Stimulated activated naive CD4-positive, alpha-beta T cell (primary cell): ENCODE measurements around the gene C3orf20.

Experiments used
- DNase-seq, 6 experiments: peaks; one replicate each; lab custom pipeline; 2025; lab: John Stamatoyannopoulos, UW

Gene C3orf20

DNA sequence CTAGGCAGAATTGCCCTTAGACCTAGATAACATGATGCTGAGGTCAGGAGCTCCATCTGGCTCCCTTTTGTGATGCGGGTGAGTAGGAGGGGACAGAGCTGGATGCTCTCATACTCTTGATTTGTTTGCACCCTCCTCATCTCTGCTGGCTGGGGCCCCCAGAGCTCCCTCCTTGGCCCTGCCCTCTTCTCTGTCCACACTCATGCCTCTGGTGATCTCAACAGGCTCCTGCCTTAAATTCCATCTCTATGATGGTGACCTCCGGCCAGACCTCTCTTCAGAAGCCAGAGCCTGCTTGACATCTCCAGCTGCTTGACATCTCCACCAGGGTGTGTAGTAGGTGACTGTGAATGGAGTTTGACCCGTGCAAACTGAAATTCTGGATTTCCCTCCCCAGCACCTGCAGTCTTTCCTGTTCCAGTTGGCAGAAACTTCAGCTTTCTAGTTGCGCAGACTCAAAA lies 139.5 kb downstream of the C3orf20 start:
- DNase-seq, result no peak

DNA sequence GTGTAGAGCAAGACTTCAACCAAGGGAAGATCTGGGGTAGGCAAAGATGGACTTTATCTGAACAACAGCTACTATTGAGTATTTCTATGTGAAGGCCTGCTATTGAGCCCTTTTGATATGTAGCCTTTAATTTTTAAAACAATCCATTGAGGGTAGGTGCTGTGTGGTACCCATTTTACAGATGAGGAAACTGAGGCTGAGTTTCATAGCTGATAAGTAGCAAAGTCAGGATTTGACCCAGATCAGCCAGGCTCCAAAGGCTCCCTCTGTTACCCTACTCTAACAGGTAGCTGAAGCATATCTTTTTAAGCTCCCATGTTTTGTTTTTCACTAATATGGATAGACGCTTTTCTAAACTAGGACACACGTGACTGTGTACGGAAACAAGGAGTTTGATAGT lies 141.4 kb downstream of the C3orf20 start:
- DNase-seq, result no peak

DNA sequence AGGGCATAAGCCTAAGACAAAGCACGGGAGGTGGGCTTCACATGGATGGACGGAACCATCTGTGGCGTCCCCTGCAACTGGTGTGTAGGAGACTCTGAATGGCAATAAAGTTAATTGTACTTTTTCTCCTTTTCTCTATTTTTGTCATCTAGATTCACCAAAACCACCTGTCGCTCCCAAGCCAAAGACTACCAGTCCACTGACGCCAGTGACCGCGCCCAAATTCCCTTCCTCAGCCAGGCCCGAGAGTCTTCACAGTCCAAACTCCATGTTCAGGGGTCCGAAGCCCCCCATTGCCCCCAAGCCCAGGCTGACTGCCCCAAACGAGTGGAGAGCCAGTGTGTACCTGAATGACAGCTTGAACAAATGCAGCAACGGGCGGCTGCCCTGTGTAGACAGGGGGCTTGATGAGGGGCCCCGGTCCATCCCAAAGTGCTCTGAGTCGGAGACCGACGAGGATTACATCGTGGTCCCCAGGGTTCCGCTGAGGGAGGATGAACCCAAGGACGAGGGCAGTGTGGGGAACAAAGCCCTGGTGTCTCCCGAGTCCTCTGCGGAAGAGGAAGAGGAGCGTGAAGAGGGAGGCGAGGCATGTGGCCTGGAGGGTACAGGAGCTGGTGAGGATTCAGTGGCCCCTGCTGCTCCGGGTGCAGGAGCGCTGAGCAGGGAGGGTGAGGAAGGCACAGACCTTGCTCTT lies 144.0 kb downstream of the C3orf20 start, which contains the start of gene FGD5:
FGD5 (plus strand) TSS at position 159 of the 697 bp plus-strand sequence; CDS start at position 269, 110 bp downstream.
- no peak for DNase-seq

DNA sequence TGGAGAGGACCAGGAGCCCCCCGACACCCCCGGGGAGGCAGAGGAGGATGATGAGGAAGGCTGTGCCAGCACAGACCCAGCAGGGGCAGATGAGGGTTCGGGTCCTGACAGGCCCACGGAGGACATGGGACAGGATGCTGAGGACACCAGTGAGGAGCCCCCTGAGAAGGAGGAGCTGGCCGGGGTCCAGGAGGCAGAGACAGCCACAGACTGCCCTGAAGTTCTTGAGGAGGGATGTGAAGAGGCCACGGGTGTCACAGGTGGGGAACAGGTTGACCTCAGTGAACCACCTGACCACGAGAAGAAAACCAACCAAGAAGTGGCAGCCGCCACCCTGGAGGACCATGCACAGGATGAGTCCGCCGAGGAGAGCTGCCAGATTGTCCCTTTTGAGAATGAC lies 144.7 kb downstream of the C3orf20 start:
- DNase-seq, result no peak

DNA sequence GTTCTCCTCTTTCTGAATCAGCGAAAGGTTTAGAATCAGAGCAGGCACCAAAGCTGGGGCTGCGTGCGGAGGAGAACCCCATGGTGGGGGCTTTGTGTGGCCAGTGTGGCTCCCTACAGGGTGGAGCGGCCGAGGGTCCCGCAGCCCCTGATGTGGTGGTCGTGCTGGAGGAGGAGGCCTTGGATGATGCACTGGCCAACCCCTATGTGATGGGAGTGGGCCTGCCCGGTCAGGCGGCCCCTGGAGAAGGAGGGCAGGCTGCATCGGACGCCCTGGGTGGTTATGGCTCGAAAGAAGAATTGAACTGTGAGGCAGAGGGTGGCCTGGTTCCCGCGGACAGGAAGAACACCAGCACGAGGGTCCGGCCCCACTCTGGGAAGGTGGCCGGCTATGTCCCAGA lies 145.2 kb downstream of the C3orf20 start:
- no peak for DNase-seq

DNA sequence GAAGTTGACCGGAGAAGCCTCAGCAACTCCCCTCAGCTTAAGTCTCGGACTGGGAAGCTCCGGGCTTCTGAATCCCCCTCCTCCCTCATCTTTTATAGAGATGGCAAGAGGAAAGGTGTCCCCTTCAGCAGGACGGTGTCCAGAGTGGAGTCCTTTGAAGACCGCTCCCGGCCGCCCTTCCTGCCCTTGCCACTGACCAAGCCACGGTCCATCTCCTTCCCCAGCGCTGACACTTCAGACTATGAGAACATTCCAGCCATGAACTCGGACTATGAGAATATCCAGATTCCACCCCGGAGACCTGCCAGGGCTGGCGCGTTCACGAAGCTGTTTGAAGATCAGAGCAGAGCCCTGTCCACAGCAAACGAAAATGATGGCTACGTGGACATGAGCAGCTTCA lies 146.2 kb downstream of the C3orf20 start:
- no peak for DNase-seq

DNA sequence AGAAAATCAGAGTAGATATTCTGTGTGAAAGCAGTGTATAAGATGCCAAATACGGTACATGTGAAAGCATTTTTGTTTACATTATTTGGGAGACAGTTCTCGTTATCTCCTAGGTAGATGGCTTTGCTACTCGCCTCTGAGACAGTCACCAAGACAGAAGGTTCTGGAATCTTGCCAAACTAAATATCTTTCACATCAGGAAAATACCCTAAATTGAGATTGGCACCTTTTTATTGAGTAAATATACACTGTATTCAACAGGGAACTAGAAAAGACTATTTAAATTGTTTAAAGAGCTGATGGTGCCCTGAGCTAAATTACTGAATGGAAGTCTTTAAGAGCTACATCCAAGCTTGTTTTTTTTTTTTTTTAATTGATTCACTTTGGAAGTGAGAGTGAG lies 147.2 kb downstream of the C3orf20 start:
- no peak for DNase-seq
